Sigmoid colon (tissue), 4 donors: ENCODE data around the gene SLC16A6.

Experiments used
- CTCF ChIP-seq, 4 experiments: fragments of 450-650 bp in 3 of 4; fragments of 200-600 bp in 1 of 4; IDR thresholded peaks; one replicate each; pipeline ENCODE4 v1.5.1; 2016 to 2019; ENCODE audit warnings: antibody characterized with exemption in 4 of 4, mild to moderate bottlenecking in 3 of 4, moderate library complexity in 2 of 4
- POLR2A ChIP-seq, 2 donors: fragments of 450-650 bp; IDR thresholded peaks; one replicate each; pipeline ENCODE4 v1.6.1; 2016; ENCODE audit warnings: antibody characterized with exemption in 2 of 2, mild to moderate bottlenecking in 2 of 2, moderate library complexity in 2 of 2
- POLR2AphosphoS5 ChIP-seq, 4 donors: sonication (generic); formaldehyde crosslinking; IDR thresholded peaks; one replicate each; pipeline ENCODE4 v1.6.1; 2017; ENCODE audit warnings: antibody characterized with exemption in 4 of 4

GRCh38 chr17:68294617-68295016 lies 3.7 kb upstream of the SLC16A6 start:
- no peak for TF ChIP-seq CTCF (IDR thresholded peaks at IDR 0.05)
- TF ChIP-seq POLR2AphosphoS5 (IDR thresholded peaks at IDR 0.05): no peak
- TF ChIP-seq POLR2A (IDR thresholded peaks at IDR 0.05): no peak
